Kidney (tissue), 14 donors: ENCODE data around the gene PLD1. TPM values are rescaled to one million over a fixed set of nuclear protein-coding genes. Genes with fewer than 3 reads are reported as not detected.
A peak's percentile ranks its signal among the peaks of the same experiment; 100 is the strongest.

Experiments
- DNase-seq, 5 donors: peaks; one replicate each; pipeline ENCODE4 v3.0.0-alpha.2; 2013 to 2020
- FAIRE-seq: peaks from 2 replicates; lab custom pipeline; 2012; peaks lifted over from hg19 to GRCh38; lab: Jason Lieb, UNC
- H3K27ac ChIP-seq, 2 donors: one replicate each; pipeline ENCODE4 v1.7.0; 2013; ENCODE audit warnings: low read depth in 2 of 2, low read length in 2 of 2, inconsistent platforms in 1 of 2
- H3K27me3 ChIP-seq: one replicate; pipeline ENCODE4 v1.7.1; 2013; ENCODE audit warnings: low read length, inconsistent platforms; ENCODE audit not compliant: control insufficient read depth, insufficient read depth
- H3K36me3 ChIP-seq, 3 donors: one replicate each; pipeline versions ENCODE4 v1.7.0 to v1.7.1; 2013; ENCODE audit warnings: low read length in 3 of 3, control low read depth in 1 of 3, inconsistent platforms in 1 of 3; ENCODE audit not compliant: insufficient read depth in 3 of 3, control insufficient read depth in 2 of 3
- H3K4me1 ChIP-seq, 3 donors: one replicate each; pipeline versions ENCODE4 v1.7.0 to v1.7.1; 2013; ENCODE audit warnings: low read length in 3 of 3, inconsistent platforms in 1 of 3, low read depth in 1 of 3; ENCODE audit not compliant: control insufficient read depth in 2 of 3, insufficient read depth in 2 of 3
- H3K4me3 ChIP-seq, 3 donors: one replicate each; pipeline versions ENCODE4 v1.7.0 to v1.8.1; 2013; ENCODE audit warnings: low read length in 3 of 3, control low read depth in 1 of 3, inconsistent platforms in 1 of 3
- H3K9ac ChIP-seq, 3 donors: one replicate each; pipeline versions ENCODE4 v1.7.0 to v1.7.1; 2013; ENCODE audit warnings: low read length in 3 of 3, control low read depth in 1 of 3, inconsistent platforms in 1 of 3
- H3K9me3 ChIP-seq, 3 donors: one replicate each; pipeline versions ENCODE4 v1.7.0 to v1.7.1; 2013; ENCODE audit warnings: low read length in 3 of 3, control low read depth in 1 of 3, inconsistent platforms in 1 of 3; ENCODE audit not compliant: control insufficient read depth in 2 of 3, insufficient read depth in 1 of 3
- intact Hi-C: fragments of 100-400 bp; cut with DNase I; formaldehyde crosslinking; loops from one replicate; pipeline ENCODE4 v1.11.1; 2022
- polyA plus RNA-seq: library from polyadenylated mRNA; stranded (reverse); fragments of 350-450 nt; fragmentation: Illumina TruSeq; extraction: RNeasy Lipid Tissue Mini Kit (QIAGEN cat#74804); gene quantifications from one replicate; pipeline ENCODE4 v1.2.3, GENCODE V29; 2014; ENCODE audit warnings: low read depth, low replicate concordance; ENCODE audit not compliant: insufficient read depth
- total RNA-seq: library from RNA; stranded (reverse); fragmentation: NEBNext Ultra II Directional; extraction: Animal tissue kit (Norgen Biotek cat#: 25700); gene quantifications from one replicate; pipeline ENCODE4 v1.2.1, GENCODE V29; 2021
- TF ChIP-seq, protein P1 (sequence below): IDR thresholded peaks from 3 replicates; pipeline ENCODE4 v1.5.1; 2012; ENCODE audit warnings: mild to moderate bottlenecking, moderate library complexity, borderline replicate concordance; ENCODE audit not compliant: insufficient read depth; ENCODE audit errors: extremely low read depth
- donor health status: control.
- donor health status: control.
- donor health status: control.
- donor health status: control.
- donor health status: control.
- donor health status: DM: yes; HTN: yes; CAD: no.
- donor health status: Normal renal cell carcinoma (clear cell type).

Gene PLD1
- total and polyA plus RNA-seq, 2 donors from 2014 or later: 11.2 to 24.3 TPM

DNA sequence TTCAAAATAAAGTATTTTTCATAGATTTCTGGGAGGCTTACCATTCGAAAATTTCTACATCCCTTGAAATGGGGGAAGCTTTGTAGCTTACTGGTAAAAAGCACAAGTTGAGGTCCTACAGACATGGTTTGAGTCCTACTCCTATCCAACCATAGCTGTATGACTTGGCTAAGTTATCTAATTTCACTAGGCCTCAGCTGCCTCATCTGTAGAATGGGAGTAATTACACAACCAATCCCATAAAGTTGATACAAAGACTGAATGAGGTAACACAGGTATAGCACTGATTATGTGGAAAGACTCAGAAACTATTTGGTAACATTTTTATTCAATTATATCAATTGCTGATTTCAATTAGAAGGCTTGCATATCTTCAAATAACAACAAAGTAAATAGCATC, 157.4 kb downstream of the PLD1 start:
- H3K4me1 ChIP-seq: peaks cover 0 to 5% (median 0%) of the 10 kb centered on the region in 3 donors
- H3K4me3 ChIP-seq: no peak overlapping the region
- intact Hi-C loops: no loop called here
- H3K9ac ChIP-seq: no peak overlapping the region
- H3K9me3 ChIP-seq: no peaks in the 10 kb centered on the region
- DNase-seq: no peak
- no peak overlapping the region for H3K27ac ChIP-seq
- peaks cover 0 to 5% (median 2%) of the 10 kb centered on the region in 3 donors for H3K36me3 ChIP-seq
- FAIRE-seq: no peak
- TF ChIP-seq, protein P1, sequence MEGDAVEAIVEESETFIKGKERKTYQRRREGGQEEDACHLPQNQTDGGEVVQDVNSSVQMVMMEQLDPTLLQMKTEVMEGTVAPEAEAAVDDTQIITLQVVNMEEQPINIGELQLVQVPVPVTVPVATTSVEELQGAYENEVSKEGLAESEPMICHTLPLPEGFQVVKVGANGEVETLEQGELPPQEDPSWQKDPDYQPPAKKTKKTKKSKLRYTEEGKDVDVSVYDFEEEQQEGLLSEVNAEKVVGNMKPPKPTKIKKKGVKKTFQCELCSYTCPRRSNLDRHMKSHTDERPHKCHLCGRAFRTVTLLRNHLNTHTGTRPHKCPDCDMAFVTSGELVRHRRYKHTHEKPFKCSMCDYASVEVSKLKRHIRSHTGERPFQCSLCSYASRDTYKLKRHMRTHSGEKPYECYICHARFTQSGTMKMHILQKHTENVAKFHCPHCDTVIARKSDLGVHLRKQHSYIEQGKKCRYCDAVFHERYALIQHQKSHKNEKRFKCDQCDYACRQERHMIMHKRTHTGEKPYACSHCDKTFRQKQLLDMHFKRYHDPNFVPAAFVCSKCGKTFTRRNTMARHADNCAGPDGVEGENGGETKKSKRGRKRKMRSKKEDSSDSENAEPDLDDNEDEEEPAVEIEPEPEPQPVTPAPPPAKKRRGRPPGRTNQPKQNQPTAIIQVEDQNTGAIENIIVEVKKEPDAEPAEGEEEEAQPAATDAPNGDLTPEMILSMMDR: no peak
- no peaks in the 10 kb centered on the region for H3K27me3 ChIP-seq

DNA sequence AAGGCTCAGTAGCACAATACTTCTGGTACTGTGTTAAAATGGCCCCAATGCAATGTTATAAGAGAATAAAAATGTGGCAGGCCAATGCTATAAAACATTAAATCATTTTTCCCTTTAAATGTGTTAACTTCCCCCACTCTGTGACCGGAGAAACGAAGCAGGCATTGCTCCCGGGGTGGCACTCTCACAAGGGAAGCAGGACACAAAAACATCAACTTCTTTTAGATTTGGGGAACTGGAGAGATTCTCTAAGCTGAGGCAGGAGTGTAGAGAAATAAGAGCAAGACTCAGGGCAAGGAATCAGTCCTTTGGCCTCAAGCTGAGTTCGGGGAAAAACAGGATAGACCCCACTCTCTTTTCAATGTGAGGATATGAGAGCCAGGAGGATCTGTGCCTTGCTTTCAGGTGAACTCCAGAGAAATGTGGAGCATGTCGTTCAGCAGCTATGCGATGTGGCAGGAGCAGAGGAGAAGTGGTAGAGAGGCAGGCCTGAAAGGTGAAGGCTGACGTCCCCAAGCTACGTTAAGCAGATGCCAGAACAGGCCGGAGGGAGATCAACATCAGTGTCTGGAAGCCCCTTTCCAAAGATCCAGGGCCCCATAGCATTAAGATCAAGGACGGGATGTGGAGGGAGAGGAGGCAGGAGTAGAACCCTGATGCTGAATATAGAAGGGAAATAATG, 160.2 kb downstream of the PLD1 start:
- H3K4me3 ChIP-seq: no peak overlapping the region
- TF ChIP-seq, protein P1: no peak
- H3K4me1 ChIP-seq: peaks cover 0 to 13% (median under 1%) of the 10 kb centered on the region in 3 donors
- DNase-seq: no peak
- H3K27me3 ChIP-seq: no peaks in the 10 kb centered on the region
- no peak overlapping the region for H3K27ac ChIP-seq
- H3K36me3 ChIP-seq: no peaks in the 10 kb centered on the region
- H3K9ac ChIP-seq: no peak overlapping the region
- intact Hi-C loops: loop anchor here (10.0 kb wide), 1 partner anchor 695 kb away; no protein-coding TSS in a partner anchor
- no peak for FAIRE-seq
- no peaks in the 10 kb centered on the region for H3K9me3 ChIP-seq

DNA sequence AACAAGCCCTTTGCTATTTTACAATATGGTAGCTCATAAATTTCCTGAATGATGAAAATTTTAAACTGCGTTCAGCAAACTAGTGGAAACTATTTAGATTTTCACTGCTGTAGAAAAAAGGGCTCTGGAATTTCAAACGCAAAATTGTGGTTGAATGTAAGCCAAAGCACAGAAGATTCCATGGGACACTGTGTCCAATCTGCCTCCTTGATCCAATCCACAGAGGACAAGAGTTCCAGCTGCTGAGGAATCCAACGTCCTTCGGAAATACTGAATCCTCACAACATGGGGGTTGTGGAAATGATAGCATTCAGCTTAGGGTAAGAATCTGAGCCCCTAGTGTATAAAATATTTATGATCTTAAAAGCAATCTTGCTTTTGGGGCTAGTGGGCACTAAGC, 161.0 kb downstream of the PLD1 start:
- intact Hi-C loops: loop anchor here (10.0 kb wide), 1 partner anchor 696 kb away; no protein-coding TSS in a partner anchor
- Histone ChIP-seq H3K9me3 (no peaks in the 10 kb centered on the region), H3K36me3 (no peaks in the 10 kb centered on the region), H3K27me3 (no peaks in the 10 kb centered on the region), H3K27ac (peak overlapping the region in 1 of 2 donors; percentile 25), H3K4me1 (peaks cover 0 to 15% (median 5%) of the 10 kb centered on the region in 3 donors), H3K9ac (no peak overlapping the region), H3K4me3 (no peak overlapping the region)
- DNase-seq: no peak
- FAIRE-seq: no peak
- TF ChIP-seq, protein P1: no peak
